Measurements from ENCODE around the gene UST. TPM values are rescaled to one million over a fixed set of nuclear protein-coding genes. Genes with fewer than 3 reads are reported as not detected.

The UST gene
- total and polyA plus RNA-seq, 2 of the 8 experiments (the other 6 are each of a cell fraction or from before 2014, with no cell fraction given): 13.5 to 34.5 TPM

- no peak for TF ChIP-seq ASH2L (IDR thresholded peaks at IDR 0.05; ENCODE audit: low read length)
- no peak for TF ChIP-seq SAP30 (IDR thresholded peaks at IDR 0.05; ENCODE audit: insufficient read depth, insufficient replicate concordance, low read length)
- no peak for TF ChIP-seq TCF12 (IDR thresholded peaks at IDR 0.05; ENCODE audit: low read depth, low read length)
Measured at GRCh38 chr6:148893481-148893880, 146.7 kb downstream of the UST start (continued).

All from H1 (cell line).